Upper lobe of left lung (tissue), 6 donors: Measurements from ENCODE around the gene CRTC3. TPM values are rescaled to one million over a fixed set of nuclear protein-coding genes. Genes with fewer than 3 reads are reported as not detected.
A peak's percentile ranks its signal among the peaks of the same experiment; 100 is the strongest.

ENCODE experiments used
- ATAC-seq, 2 donors: fragments of 200-7000 bp; cut with Tn5 transposase; one replicate each; pipeline ENCODE4 v1.9.1; 2022; ENCODE audit warnings: mild to moderate bottlenecking in 2 of 2, moderate library complexity in 2 of 2; ENCODE audit not compliant: low FRiP score in 2 of 2
- DNase-seq, 2 donors: peaks; one replicate each; pipeline ENCODE4 v3.0.0-alpha.2; 2019 to 2020
- H3K27ac ChIP-seq, 4 donors: fragments of 200-600 bp; sonication (generic); one replicate each; pipeline ENCODE4 v1.5.1; 2016 to 2019
- H3K27me3 ChIP-seq, 4 donors: fragments of 200-600 bp; sonication (generic); one replicate each; pipeline ENCODE4 v1.5.1; 2017 to 2019
- H3K36me3 ChIP-seq, 4 donors: fragments of 200-600 bp; sonication (generic); one replicate each; pipeline ENCODE4 v1.5.1; 2016 to 2019
- H3K4me1 ChIP-seq, 4 donors: fragments of 200-600 bp; sonication (generic); one replicate each; pipeline ENCODE4 v1.5.1; 2018 to 2019
- H3K4me3 ChIP-seq, 4 donors: fragments of 200-600 bp; sonication (generic); one replicate each; pipeline ENCODE4 v1.5.1; 2017 to 2019; ENCODE audit warnings: mild to moderate bottlenecking in 2 of 4, moderate library complexity in 1 of 4
- H3K9me3 ChIP-seq, 4 donors: fragments of 200-600 bp; sonication (generic); one replicate each; pipeline ENCODE4 v1.5.1; 2018 to 2019
- EP300 ChIP-seq, 4 donors: sonication (generic); formaldehyde crosslinking; IDR thresholded peaks; one replicate each; pipeline ENCODE4 v1.5.1; 2017; ENCODE audit warnings: antibody characterized with exemption in 4 of 4, control low read depth in 2 of 4
- POLR2A ChIP-seq, 4 donors: fragments of 450-650 bp; IDR thresholded peaks; one replicate each; pipeline ENCODE4 v1.5.1; 2016 to 2017; ENCODE audit warnings: antibody characterized with exemption in 4 of 4, mild to moderate bottlenecking in 2 of 4
- POLR2AphosphoS5 ChIP-seq, 2 donors: sonication (generic); formaldehyde crosslinking; IDR thresholded peaks; one replicate each; pipeline ENCODE4 v1.5.1; 2017; ENCODE audit warnings: antibody characterized with exemption in 2 of 2
- WGBS, 2 donors: methylation state at CpG; one replicate each; pipeline ENCODE4 v1.1.5; 2017 to 2018; 5-methylcytosine and 5-hydroxymethylcytosine counted together
- total RNA-seq, 6 donors: library from RNA; depleted of rRNA in 4 of 6; stranded (reverse); fragments of >200 nt in 4 of 6; gene quantifications; one replicate each; pipeline versions ENCODE4 v1.1.0 to v1.2.1, GENCODE V29; 2016 to 2021
- TF ChIP-seq, protein P1 (sequence below), 6 experiments: fragments of 450-650 bp in 4 of 6; fragments of 200-600 bp in 2 of 6; sonication (generic) in 2 of 6; IDR thresholded peaks; one replicate each; pipeline ENCODE4 v1.5.1; 2016 to 2019; ENCODE audit warnings: antibody characterized with exemption in 6 of 6
- donor health status: DM: no; HTN: no; CAD: no; lungs with moderate emphysema.
- donor health status: DM: no; HTN: yes; CAD: no; lungs with severe emphysema.

Gene CRTC3
- total RNA-seq, 6 donors from 2014 or later: 30.9 to 42.7 (median 35.1) TPM

DNA sequence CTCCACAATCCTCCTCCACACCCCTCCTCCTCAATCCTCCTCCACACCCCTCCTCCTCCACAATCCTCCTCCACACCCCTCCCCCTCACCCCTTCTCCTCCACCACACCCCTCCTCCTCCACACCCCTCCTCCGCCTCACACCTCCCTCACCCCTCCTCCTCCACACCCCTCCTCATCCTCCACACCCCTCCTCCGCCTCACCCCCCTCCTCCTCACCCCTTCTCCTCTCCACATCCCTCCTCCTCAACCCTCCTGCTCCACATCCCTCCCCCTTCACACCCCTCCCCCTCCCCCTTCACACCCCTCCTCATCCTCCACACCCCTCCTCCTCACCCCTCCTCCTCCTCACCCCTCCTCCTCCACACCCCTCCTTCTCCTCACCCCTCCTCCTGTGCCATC is 117.6 kb downstream of the CRTC3 start:
- Histone ChIP-seq H3K9me3 (no peaks in the 10 kb centered on the region), H3K4me3 (no peak overlapping the region), H3K36me3 (peaks cover 5 to 20% (median 14%) of the 10 kb centered on the region in 4 donors), H3K27me3 (no peaks in the 10 kb centered on the region), H3K4me1 (peaks cover 24 to 29% (median 26%) of the 10 kb centered on the region in 4 donors), H3K27ac (no peak overlapping the region)
- no peak for DNase-seq
- no CpG with 5 or more reads among the region's 2 CpGs for WGBS, 2 donors
- no peak for ATAC-seq
- TF ChIP-seq POLR2A (IDR thresholded peaks at IDR 0.05) (no peak), EP300 (IDR thresholded peaks at IDR 0.05) (no peak), POLR2AphosphoS5 (IDR thresholded peaks at IDR 0.05) (no peak)
- TF ChIP-seq, protein P1, sequence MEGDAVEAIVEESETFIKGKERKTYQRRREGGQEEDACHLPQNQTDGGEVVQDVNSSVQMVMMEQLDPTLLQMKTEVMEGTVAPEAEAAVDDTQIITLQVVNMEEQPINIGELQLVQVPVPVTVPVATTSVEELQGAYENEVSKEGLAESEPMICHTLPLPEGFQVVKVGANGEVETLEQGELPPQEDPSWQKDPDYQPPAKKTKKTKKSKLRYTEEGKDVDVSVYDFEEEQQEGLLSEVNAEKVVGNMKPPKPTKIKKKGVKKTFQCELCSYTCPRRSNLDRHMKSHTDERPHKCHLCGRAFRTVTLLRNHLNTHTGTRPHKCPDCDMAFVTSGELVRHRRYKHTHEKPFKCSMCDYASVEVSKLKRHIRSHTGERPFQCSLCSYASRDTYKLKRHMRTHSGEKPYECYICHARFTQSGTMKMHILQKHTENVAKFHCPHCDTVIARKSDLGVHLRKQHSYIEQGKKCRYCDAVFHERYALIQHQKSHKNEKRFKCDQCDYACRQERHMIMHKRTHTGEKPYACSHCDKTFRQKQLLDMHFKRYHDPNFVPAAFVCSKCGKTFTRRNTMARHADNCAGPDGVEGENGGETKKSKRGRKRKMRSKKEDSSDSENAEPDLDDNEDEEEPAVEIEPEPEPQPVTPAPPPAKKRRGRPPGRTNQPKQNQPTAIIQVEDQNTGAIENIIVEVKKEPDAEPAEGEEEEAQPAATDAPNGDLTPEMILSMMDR (IDR thresholded peaks at IDR 0.05): no peak

DNA sequence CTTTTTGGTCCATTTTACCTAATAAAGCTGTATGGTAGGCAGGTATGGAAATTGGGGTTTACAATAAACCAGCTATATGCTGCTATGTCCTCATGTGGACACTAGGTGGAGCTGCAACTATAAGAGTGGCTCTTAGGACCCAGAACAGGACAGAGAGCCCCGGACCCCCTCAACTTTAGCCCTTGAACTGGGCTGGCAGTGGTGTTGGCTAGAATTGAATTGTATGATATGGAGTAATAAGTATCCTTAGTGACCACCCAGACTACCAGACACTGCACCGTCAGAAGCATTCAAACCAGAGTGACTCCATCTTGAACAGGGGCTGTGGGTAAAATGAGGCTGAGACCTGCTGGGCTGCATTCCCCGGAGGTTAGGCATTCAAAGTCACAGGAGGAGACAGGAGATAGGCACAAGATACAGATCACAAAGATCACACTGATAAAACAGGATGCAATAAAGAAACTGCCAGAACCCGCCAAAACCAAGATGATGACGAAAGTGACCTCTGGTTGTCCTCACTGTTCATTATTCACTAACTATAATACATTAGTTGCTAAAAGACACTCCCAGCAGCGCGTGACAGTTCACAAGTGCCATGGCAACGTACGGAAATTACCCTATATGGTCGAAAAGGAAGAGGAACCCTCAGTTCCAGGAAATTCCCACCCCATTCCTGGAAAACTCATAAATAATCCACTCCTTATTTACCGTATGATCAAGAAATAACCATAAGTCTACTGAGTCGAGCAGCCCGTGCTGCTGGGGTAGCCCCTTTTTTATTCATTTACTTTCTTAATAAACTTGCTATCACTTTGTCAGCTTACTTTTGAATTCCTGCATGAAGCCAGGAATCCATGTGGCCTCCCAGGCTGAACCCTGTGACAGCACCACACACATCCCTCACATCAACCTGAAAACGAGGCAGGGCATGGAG is 118.7 kb downstream of the CRTC3 start:
- no peaks in the 10 kb centered on the region for H3K9me3 ChIP-seq
- DNase-seq (peak in 1 of 2 donors; percentile 84), ATAC-seq (peak; percentile 85 to 89)
- H3K27ac ChIP-seq: peak overlapping the region; percentile 39 to 73 (median 60)
- no peaks in the 10 kb centered on the region for H3K27me3 ChIP-seq
- 7 to 8% methylated on average over 14 of the region's 14 CpGs for WGBS, 2 donors
- TF ChIP-seq, protein P1 (IDR thresholded peaks at IDR 0.05): peak; percentile 76 to 89 (median 85)
- TF ChIP-seq POLR2AphosphoS5 (IDR thresholded peaks at IDR 0.05) (peak; percentile 67 to 92), POLR2A (IDR thresholded peaks at IDR 0.05) (peak in 1 of 4 donors; percentile 13), EP300 (IDR thresholded peaks at IDR 0.05) (peak; percentile 65 to 88 (median 82))
- peaks cover 0 to 9% (median 3%) of the 10 kb centered on the region in 4 donors for H3K36me3 ChIP-seq
- H3K4me1 ChIP-seq: peaks cover 24 to 29% (median 26%) of the 10 kb centered on the region in 4 donors
- peak overlapping the region in 1 of 4 donors; percentile 6 for H3K4me3 ChIP-seq

DNA sequence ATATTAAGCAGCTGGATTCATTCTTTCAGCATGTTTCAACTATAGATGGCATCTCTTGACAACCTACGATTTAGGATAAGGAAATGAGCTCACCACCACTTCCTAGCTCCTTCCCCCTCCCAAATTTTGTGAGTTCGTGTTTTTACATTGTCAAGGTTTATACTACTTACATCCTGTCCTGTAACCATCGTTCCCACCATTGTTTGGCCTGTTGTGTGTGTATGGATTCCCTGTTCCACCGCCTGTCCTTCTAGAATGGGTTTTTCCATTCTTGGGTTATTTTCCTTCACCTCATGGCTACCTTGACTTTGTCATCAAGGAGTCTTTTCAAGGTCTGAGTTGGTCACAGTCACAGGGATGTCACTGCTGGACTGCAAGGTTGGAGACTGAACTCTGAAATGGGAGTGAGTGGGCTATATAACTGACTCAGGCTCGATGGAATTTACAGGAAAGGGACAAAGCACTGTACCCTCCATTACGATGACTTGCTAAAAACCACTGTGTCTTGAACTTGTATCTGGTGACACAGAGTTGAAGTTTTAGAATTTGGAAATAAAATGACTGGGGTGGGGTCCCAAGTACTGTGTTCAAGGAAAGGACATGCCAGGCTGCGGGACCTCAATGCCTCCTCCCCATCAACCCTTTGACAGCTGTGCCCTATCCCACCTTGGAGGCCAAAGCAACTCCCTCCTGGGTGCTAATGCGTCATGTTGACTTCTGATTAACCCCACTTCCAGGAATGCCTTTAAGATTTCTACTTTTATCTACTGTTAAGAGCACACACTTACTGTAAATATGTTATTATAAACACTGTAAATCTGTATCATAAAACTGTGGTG is 120.6 kb downstream of the CRTC3 start:
- Histone ChIP-seq H3K4me1 (peaks cover 31 to 35% (median 33%) of the 10 kb centered on the region in 4 donors), H3K9me3 (no peaks in the 10 kb centered on the region), H3K4me3 (no peak overlapping the region), H3K27ac (peak overlapping the region; percentile 27 to 73 (median 54)), H3K27me3 (no peaks in the 10 kb centered on the region), H3K36me3 (no peaks in the 10 kb centered on the region)
- ATAC-seq (no peak), DNase-seq (no peak)
- WGBS, 2 donors: 52 to 53% methylated on average over 8 of the region's 8 CpGs
- peak in 1 of 2 donors; percentile 36 for TF ChIP-seq POLR2AphosphoS5 (IDR thresholded peaks at IDR 0.05)
- TF ChIP-seq, protein P1 (IDR thresholded peaks at IDR 0.05): no peak
- peak in 2 of 4 donors; percentile 32 to 70 for TF ChIP-seq EP300 (IDR thresholded peaks at IDR 0.05)

DNA sequence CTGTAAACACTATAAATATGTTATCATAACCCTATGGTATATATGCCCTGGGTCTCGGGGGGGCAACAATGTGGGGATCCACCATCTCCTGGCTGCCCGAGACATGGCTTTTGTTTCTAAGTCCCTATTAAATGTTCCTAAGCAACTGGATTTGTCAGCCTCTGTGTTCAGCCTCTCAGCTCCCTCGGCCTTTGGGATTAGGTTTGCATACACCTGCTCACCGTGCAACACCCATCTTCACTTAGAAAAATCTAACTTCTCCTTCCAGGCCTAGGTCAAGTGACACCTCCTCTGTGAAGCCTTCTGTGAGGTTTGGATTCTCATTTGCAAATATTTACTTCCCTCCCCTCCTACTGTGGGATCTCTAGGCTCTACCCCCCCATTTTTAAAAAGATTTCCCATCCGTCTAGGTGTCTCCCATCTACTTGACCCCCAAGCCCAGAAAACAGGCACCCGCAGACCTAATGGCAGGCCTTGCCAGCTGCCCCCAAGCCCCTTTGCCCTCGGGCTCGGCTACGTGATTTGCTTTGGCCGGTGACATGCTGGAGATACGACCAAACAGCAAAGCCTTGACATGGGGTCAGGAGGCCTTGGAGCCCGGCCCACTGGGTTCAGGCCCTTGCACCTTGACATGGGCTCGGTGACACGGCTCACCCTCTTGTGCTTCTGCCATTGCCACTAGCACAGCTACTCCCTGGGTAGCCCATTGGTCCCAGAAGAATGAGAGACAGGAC is 121.4 kb downstream of the CRTC3 start:
- ATAC-seq: no peak
- peak in 1 of 2 donors; percentile 49 for DNase-seq
- Histone ChIP-seq H3K36me3 (no peaks in the 10 kb centered on the region), H3K9me3 (no peaks in the 10 kb centered on the region), H3K27ac (peak overlapping the region in 1 of 4 donors; percentile 73), H3K27me3 (no peaks in the 10 kb centered on the region), H3K4me3 (no peak overlapping the region), H3K4me1 (peaks cover 31 to 35% (median 33%) of the 10 kb centered on the region in 4 donors)
- 88 to 98% methylated on average over 11 to 13 of the region's 14 CpGs for WGBS, 2 donors
- TF ChIP-seq, protein P1 (IDR thresholded peaks at IDR 0.05): no peak
- no peak for TF ChIP-seq POLR2AphosphoS5 (IDR thresholded peaks at IDR 0.05)
- no peak for TF ChIP-seq POLR2A (IDR thresholded peaks at IDR 0.05)
- TF ChIP-seq EP300 (IDR thresholded peaks at IDR 0.05): no peak
